NCI-H146 (cell line): ENCODE measurements around the gene APOB.

Experiments used
- DNase-seq: peaks from one replicate; lab custom pipeline; 2025; lab: John Stamatoyannopoulos, UW

The APOB gene

GRCh38 chr2:21019000-21019677 is 24.7 kb downstream of the APOB start:
- DNase-seq = no peak

DNA sequence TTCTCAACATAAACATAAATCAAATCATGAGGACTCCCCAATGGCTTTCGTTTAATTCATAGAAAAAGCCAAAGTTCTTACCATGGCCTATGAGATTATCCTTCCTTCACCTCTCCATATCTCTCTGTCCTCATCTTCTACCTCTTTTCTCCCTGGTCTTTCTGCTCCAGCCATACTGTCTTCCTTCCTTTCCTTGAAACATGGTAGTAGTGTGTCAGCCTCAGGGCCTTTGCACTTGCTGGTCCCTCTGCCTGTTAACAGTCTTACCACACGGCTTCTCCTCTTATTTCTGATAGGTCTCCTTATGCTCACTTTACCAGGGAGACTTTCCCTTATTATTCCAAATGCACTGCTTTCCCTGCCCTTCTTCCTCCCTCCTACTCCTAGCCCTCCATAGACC is 25.6 kb downstream of the APOB start:
- DNase-seq = no peak

DNA sequence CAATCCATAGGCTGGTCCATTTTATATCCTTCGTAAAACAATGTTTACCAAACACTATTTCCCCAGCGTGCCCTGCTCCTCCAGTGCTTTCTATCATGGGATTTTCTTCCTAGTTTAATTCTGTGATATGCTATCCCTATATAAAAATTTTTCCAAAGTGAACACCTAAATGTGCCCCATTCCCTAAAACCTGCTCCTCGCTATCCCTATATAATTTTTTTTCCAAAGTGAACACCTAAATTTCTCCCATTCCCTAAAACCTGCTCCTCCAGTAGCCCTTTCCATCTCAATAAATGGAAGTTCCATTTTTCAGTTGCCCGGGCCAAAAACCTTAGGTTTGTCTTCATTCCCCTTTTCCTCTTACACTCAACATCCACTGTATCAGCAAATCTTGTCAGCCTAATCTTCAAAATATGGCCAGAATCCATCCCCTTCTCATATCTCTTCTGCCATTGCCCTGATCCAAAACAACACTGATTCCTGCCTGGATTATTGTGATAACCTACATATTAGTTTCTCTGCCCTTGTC is 26.1 kb downstream of the APOB start:
- DNase-seq = no peak

- DNase-seq = no peak
Measured at GRCh38 chr2:21015281-21015645, 28.6 kb downstream of the APOB start.

- no peak for DNase-seq
Measured at GRCh38 chr2:21014364-21015280, 29.3 kb downstream of the APOB start.

DNA sequence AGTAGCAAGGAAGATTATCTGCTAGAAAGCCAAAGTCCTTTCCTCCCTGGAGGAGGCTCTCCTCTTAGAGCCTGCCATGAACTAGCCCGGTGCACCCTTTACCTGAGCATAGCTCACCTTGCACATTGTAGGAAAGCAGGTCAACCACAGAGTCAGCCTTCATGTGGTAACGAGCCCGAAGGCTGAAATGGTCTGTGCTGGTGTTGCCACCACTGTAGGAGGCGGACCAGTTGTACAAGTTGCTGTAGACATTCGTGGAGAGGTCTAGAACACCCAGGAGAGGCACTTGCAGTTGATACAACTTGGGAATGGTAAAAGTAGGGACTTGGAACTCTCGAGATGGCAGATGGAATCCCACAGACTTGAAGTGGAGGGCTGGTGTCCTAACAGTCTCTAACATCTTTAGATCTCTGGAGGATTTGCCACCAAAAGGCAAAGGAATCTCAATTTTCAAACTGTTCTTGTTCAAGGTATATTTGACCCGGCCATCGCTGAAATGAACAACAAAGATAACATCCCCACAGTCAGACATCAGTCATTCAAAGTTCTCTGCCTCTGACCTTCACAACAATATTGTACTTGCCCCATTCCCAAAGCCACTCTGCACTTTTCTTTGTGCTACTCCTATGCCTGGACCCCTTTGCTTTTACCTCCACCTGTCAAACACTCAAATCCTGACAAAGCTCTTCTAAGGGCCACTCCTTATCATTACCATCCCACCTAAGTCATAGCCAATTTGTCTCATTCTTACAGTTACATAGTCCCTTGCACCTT is 30.6 kb downstream of the APOB start:
- DNase-seq = no peak

GRCh38 chr2:21012557-21012937 is 31.3 kb downstream of the APOB start:
- no peak for DNase-seq

DNA sequence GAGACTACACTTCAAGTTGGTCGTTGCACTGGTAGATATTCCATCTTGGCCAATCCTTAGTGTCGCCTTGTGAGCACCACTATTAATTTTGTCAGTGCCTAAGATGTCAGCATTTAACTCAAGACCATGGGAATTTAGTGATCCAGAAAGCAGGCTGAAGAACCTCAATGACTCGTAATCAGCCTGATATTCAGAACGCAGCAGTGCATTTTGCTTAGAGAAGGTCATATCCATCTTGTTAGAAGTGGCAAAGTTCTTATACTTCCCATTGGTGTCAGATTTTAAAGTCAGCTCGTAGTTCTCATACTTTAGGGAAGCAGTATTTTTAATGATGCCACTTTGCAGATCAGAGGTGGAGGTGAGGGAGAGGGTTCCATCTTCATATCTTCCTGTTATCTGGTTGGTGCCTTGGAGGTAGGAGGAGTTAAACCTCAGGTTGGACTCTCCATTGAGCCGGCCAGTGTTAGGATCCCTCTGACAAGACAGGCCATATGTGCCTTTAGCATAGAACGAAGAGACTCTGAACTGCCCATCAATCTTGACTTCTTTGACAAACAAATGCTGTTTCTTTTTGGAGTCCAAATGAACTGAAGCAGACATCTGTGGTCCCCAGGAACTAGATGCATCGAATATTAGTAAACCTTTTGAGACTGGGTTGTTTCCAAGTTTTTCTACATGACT is 31.9 kb downstream of the APOB start:
- no peak for DNase-seq

DNA sequence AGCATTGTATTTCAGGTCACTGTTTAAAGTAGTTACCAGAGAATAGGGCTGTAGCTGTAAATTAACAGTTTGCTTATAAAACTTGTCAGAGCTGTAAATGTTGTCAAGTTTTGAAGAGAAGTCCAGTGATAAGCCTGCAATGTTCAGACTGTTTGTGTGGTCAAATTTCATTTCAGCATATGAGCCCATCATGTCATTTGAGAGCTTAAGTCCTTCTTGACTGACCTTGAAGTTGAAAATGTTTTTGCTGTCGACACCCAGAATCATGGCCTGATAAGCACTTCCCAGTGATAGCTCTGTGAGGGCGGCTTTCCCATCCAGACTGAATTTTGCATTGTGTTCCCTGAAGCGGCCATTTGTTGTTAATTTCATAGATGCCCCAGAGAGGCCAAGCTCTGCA is 32.4 kb downstream of the APOB start:
- DNase-seq = no peak

- no peak for DNase-seq
Measured at GRCh38 chr2:21010813-21011439, 32.9 kb downstream of the APOB start.

- DNase-seq = no peak
Measured at GRCh38 chr2:21009662-21010225, 34.1 kb downstream of the APOB start.

DNA sequence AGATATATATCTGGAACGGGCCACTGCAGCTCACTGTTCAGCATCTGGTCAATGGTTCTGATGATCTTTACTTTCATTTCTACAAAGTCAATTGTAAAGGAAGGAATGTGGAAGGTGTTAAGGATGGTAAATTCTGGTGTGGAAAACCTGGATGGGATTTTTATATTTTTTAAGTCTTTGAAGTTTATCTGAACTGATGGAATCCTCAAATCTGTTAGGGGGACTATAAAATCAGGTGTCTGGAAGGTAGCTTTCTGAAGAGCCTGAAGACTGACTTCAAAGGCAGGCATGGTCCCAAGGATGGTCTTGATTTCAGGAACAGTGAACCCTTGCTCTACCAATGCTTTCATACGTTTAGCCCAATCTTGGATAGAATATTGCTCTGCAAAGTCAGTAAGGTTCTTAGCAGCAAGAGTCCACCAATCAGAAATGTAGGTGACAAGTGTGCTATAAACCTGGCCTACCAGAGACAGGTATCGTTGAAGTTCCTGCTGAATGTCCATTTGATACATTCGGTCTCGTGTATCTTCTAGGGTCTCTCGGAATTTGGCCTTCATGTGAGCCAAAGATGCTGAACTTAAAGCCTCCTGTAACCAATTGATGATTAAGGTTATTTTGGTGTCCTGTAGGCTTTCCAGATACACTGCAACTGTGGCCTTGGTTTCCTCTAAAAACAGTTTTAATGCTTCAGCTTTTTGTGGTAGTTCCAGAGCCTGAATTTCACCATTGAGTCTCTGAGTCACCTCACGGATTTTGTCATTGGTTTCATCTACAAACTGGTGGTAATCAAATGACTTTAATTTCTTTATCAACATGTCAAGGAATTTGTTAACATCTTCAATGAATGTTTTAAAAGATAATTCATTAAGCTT is 34.8 kb downstream of the APOB start:
- DNase-seq = no peak

GRCh38 chr2:21008014-21008789 is 35.7 kb downstream of the APOB start:
- no peak for DNase-seq

GRCh38 chr2:21007129-21008013 is 36.5 kb downstream of the APOB start:
- no peak for DNase-seq

- no peak for DNase-seq
Measured at GRCh38 chr2:21006423-21007128, 37.3 kb downstream of the APOB start.

DNA sequence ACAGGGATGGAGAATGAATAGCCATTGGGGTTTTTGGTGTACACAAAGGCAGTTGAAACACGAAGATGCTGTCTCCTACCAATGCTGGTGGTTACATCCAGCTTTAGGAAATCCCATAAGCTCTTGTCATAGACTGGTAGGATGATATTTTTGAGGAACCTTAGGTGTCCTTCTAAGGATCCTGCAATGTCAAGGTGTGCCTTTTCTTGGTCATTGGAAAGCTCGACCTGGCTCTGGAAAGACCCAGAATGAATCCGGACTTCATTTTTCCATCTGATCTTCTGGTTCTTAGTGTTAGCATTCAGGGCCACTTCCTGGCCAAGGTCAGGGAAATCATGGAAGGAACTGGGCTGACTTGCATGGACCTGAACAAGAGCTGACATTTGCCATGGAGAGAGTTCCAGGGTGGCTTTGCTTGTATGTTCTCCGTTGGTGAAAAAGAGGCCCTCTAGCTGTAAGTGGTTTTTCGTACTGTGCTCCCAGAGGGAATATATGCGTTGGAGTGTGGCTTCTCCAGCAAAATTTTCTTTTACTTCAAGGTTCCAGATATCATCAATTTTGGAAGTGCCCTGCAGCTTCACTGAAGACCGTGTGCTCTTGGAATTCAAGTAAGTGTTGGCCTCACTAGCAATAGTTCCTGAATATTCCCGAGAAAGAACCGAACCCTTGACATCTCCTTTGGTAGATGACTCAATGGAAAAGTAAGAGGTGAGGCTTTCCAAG is 38.0 kb downstream of the APOB start:
- DNase-seq = no peak

DNA sequence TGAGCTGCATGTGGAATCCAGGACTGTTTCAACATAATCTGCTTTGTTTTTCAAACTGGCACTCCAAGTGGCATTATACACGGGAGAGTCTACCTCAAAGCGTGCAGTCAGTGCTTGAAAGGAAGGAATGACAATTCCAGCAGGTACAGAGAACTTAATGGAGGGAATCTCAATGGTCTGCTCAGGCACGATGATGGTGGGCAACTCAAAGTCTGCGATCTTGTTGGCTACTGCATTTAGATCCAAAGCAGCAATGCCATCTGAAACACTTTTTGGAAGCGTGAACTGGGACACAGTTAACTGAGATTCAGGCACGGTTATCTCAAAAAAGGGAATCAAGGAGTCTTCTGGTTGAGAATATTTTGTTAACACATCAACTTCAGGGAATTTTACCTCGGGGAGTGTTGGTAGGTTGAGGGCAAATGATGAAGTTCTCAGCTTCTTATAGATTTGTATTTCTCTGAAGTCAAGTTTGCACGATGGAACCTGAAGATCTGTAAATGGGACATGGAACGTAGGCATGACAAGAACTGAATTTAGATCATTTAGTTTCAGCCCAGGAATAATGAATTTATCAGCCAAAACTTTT is 38.7 kb downstream of the APOB start:
- no peak for DNase-seq
